ENCODE measurements around the gene LRP1. TPM values are rescaled to one million over a fixed set of nuclear protein-coding genes. Genes with fewer than 3 reads are reported as not detected.
A peak's percentile ranks its signal among the peaks of the same experiment; 100 is the strongest.

LRP1 gene
- total and polyA plus RNA-seq, 4 donors: 87.5 to 375 (median 139) TPM

DNA sequence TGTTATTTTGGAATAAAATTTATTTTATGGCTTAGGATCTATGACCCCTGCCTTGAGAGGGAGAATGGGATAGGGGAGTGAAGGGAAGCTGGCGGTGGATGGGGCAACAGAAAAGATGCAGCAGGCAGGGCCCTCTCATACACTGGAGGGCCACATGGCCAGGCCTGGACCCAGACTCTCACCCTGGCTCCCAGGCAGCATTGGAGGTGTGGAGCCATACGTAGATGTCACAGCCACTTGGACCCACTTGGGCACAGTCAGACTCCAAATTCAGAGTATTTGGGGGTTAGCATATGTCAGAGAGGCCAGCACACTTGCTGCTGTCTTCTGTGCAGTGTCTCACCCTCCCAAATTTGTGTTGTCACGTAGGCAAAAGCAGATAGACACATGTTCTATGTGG, 32.8 kb upstream of the LRP1 start (continued):
- TF ChIP-seq NR2F2 (IDR thresholded peaks at IDR 0.05) (no peak), EGR1 (IDR thresholded peaks at IDR 0.05; ENCODE audit: low read depth in 2 of 2) (no peak), SP1 (IDR thresholded peaks at IDR 0.05) (no peak)

DNA sequence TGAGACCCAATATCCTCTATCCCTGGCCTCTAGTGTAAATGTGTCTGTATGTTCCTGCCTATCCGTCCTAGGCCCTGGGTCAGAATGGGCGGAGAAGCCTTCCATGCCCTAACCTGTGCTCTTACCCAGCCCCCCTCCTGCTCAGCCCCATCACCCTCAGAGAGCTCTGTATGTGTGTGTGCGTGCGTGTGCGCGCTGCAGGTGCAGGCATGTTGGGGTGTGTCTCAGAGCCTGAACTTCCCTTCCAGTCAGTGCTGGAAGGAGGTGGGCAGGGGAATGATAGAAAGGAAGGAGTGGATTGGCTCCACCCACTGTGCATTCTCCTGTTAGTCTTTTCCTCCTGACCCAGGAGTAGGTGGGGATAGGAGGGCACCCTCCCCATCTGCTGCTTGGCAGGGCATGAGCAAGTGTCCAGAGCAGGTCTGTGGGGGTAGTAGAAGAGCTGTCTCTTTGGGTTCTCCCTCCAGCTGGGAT, 32.1 kb upstream of the LRP1 start:
- 86% methylated on average over 6 of the region's 6 CpGs for whole genome bisulfite sequencing

DNA sequence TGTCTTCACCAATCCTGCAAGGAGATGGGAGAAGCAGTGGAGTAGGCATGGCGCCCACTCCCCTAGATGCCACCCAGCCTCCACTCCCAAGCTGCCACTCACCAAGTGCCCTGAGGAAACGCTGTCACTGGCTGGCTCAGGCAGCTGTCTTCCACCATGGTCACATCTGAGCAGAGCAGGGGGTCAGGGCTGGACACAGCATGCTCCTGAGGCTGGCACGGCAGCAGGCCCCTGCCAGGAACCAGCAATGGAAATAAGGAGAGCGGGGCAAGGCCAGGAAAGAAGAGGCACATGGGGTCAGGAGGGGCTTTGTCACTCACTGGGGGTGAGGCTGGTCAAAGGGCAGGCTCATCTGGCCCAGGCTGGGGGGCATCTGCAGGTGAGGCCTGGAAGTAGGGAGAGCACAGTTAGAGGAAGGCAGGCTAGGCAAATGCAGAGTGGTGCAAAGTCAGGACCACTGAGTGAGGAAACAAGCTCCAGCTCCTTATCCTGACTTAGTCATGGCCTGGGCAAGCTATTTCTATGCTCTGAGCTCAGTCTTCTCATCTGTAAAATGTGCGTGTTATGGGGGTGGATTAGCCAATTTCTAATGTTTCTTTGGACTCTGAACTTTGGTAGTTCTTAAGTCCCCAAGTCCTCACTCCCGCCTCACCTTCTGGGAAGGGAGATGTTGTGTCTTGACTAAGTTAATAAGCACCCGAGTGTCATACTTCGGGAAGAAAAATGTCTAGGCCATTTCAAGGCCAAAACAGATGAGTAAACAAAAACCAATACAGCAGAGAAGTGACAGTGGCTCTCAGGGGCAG, 31.3 kb upstream of the LRP1 start:
- Histone ChIP-seq H3K27ac (ENCODE audit: low read depth in 1 of 2, low read length in 2 of 2) (peak overlapping the region in 1 of 2 donors; percentile 13), H3K36me3 (ENCODE audit: control insufficient read depth in 4 of 4, insufficient read depth in 3 of 4, low read depth in 1 of 4, low read length in 3 of 4) (peaks cover 6 to 59% (median 47%) of the 10 kb centered on the region in 4 donors), H3K9ac (ENCODE audit: low read depth in 1 of 2, low read length in 2 of 2) (no peak overlapping the region), H3K27me3 (ENCODE audit: control insufficient read depth in 4 of 4, insufficient read depth in 4 of 4, low read length in 3 of 4) (no peaks in the 10 kb centered on the region), H3K4me3 (ENCODE audit: low read depth in 1 of 3, low read length in 3 of 3) (no peak overlapping the region), H3K9me3 (ENCODE audit: control insufficient read depth in 4 of 4, low read length in 3 of 4) (no peaks in the 10 kb centered on the region), H3K4me1 (ENCODE audit: control insufficient read depth in 4 of 4, insufficient read depth in 4 of 4, low read length in 3 of 4) (peaks cover 4 to 27% (median 11%) of the 10 kb centered on the region in 4 donors)
- no peak for DNase-seq (ENCODE audit: low spot score)
- 88% methylated on average over 8 of the region's 8 CpGs for WGBS
- TF ChIP-seq, protein P1, sequence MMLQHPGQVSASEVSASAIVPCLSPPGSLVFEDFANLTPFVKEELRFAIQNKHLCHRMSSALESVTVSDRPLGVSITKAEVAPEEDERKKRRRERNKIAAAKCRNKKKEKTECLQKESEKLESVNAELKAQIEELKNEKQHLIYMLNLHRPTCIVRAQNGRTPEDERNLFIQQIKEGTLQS (IDR thresholded peaks at IDR 0.05): no peak
- TF ChIP-seq, protein P2, sequence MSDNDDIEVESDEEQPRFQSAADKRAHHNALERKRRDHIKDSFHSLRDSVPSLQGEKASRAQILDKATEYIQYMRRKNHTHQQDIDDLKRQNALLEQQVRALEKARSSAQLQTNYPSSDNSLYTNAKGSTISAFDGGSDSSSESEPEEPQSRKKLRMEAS (IDR thresholded peaks at IDR 0.05): no peak
- no peak for TF ChIP-seq JUND (IDR thresholded peaks at IDR 0.05)
- TF ChIP-seq NR2F2 (IDR thresholded peaks at IDR 0.05): no peak
- TF ChIP-seq, protein P3, sequence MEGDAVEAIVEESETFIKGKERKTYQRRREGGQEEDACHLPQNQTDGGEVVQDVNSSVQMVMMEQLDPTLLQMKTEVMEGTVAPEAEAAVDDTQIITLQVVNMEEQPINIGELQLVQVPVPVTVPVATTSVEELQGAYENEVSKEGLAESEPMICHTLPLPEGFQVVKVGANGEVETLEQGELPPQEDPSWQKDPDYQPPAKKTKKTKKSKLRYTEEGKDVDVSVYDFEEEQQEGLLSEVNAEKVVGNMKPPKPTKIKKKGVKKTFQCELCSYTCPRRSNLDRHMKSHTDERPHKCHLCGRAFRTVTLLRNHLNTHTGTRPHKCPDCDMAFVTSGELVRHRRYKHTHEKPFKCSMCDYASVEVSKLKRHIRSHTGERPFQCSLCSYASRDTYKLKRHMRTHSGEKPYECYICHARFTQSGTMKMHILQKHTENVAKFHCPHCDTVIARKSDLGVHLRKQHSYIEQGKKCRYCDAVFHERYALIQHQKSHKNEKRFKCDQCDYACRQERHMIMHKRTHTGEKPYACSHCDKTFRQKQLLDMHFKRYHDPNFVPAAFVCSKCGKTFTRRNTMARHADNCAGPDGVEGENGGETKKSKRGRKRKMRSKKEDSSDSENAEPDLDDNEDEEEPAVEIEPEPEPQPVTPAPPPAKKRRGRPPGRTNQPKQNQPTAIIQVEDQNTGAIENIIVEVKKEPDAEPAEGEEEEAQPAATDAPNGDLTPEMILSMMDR (IDR thresholded peaks at IDR 0.05; ENCODE audit: low read depth, low read length, missing input control): no peak
- TF ChIP-seq RAD21 (IDR thresholded peaks at IDR 0.05): no peak
- no peak for TF ChIP-seq YY1 (IDR thresholded peaks at IDR 0.05)
- no peak for TF ChIP-seq TAF1 (conservative IDR thresholded peaks at IDR 0.05)
- TF ChIP-seq, protein P4, sequence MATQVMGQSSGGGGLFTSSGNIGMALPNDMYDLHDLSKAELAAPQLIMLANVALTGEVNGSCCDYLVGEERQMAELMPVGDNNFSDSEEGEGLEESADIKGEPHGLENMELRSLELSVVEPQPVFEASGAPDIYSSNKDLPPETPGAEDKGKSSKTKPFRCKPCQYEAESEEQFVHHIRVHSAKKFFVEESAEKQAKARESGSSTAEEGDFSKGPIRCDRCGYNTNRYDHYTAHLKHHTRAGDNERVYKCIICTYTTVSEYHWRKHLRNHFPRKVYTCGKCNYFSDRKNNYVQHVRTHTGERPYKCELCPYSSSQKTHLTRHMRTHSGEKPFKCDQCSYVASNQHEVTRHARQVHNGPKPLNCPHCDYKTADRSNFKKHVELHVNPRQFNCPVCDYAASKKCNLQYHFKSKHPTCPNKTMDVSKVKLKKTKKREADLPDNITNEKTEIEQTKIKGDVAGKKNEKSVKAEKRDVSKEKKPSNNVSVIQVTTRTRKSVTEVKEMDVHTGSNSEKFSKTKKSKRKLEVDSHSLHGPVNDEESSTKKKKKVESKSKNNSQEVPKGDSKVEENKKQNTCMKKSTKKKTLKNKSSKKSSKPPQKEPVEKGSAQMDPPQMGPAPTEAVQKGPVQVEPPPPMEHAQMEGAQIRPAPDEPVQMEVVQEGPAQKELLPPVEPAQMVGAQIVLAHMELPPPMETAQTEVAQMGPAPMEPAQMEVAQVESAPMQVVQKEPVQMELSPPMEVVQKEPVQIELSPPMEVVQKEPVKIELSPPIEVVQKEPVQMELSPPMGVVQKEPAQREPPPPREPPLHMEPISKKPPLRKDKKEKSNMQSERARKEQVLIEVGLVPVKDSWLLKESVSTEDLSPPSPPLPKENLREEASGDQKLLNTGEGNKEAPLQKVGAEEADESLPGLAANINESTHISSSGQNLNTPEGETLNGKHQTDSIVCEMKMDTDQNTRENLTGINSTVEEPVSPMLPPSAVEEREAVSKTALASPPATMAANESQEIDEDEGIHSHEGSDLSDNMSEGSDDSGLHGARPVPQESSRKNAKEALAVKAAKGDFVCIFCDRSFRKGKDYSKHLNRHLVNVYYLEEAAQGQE (IDR thresholded peaks at IDR 0.05): no peak
- no peak for TF ChIP-seq RXRA (IDR thresholded peaks at IDR 0.05)
- TF ChIP-seq FOXA1 (IDR thresholded peaks at IDR 0.05): no peak
- TF ChIP-seq SP1 (IDR thresholded peaks at IDR 0.05): no peak
- TF ChIP-seq FOXA2 (IDR thresholded peaks at IDR 0.05): no peak
- TF ChIP-seq HNF4G (IDR thresholded peaks at IDR 0.05): no peak

More for the DNA sequence above, 32.1 kb upstream of the LRP1 start:
- TF ChIP-seq EGR1 (IDR thresholded peaks at IDR 0.05; ENCODE audit: low read depth in 2 of 2): no peak
- TF ChIP-seq FOXA1 (IDR thresholded peaks at IDR 0.05): no peak
- TF ChIP-seq NR2F2 (IDR thresholded peaks at IDR 0.05): no peak
- no peak for TF ChIP-seq HNF4A (conservative IDR thresholded peaks at IDR 0.05)
- no peak for TF ChIP-seq RAD21 (IDR thresholded peaks at IDR 0.05)
- TF ChIP-seq, protein P2 (IDR thresholded peaks at IDR 0.05): no peak
- TF ChIP-seq, protein P4 (IDR thresholded peaks at IDR 0.05): no peak
- no peak for TF ChIP-seq RXRA (IDR thresholded peaks at IDR 0.05)
- no peak for TF ChIP-seq GABPA (IDR thresholded peaks at IDR 0.05 in 1 of 2, conservative IDR thresholded peaks at IDR 0.05 in 1 of 2)
- Histone ChIP-seq H3K27me3 (ENCODE audit: control insufficient read depth in 4 of 4, insufficient read depth in 4 of 4, low read length in 3 of 4) (no peaks in the 10 kb centered on the region), H3K9ac (ENCODE audit: low read depth in 1 of 2, low read length in 2 of 2) (no peak overlapping the region), H3K36me3 (ENCODE audit: control insufficient read depth in 4 of 4, insufficient read depth in 3 of 4, low read depth in 1 of 4, low read length in 3 of 4) (peaks cover 13 to 66% (median 48%) of the 10 kb centered on the region in 4 donors), H3K27ac (ENCODE audit: low read depth in 1 of 2, low read length in 2 of 2) (no peak overlapping the region), H3K9me3 (ENCODE audit: control insufficient read depth in 4 of 4, low read length in 3 of 4) (no peaks in the 10 kb centered on the region), H3K4me1 (ENCODE audit: control insufficient read depth in 4 of 4, insufficient read depth in 4 of 4, low read length in 3 of 4) (peaks cover 6 to 32% (median 11%) of the 10 kb centered on the region in 4 donors), H3K4me3 (ENCODE audit: low read depth in 1 of 3, low read length in 3 of 3) (no peak overlapping the region)
- no peak for DNase-seq (ENCODE audit: low spot score)
